ENCODE results near the gene ZSWIM6.

DNA sequence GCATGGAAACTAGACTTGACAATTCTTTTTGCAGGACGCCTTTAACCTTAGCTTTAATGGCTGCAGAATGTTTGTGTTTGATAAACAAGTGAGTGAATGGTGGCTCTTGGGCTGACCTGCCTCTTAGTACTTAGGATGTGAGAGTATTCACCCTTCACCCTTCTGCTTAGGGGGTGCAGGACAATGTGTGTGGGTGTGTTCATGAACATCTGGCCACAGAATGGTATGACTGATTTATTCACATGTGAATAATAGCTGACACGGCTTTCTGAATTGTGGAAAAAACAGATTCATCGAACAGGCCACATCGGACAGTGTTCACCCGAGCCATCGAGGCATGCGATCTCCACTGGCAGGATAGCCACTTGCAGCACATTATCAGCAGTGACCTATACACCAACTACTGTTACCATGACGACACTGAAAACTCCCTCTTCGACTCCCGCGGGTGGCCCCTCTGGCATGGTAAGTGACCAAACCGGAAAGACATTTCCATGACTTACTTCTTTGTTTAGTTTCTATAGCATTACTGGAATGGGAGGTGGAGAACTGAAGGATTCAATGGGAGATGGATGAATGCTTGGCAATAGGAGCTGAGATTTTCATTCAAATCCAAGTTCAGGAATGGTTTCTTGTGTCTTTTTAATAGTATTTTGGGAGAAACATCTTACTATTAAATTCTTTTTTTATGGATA, 193.6 kb downstream of the ZSWIM6 start:
- TF ChIP-seq, protein P1, sequence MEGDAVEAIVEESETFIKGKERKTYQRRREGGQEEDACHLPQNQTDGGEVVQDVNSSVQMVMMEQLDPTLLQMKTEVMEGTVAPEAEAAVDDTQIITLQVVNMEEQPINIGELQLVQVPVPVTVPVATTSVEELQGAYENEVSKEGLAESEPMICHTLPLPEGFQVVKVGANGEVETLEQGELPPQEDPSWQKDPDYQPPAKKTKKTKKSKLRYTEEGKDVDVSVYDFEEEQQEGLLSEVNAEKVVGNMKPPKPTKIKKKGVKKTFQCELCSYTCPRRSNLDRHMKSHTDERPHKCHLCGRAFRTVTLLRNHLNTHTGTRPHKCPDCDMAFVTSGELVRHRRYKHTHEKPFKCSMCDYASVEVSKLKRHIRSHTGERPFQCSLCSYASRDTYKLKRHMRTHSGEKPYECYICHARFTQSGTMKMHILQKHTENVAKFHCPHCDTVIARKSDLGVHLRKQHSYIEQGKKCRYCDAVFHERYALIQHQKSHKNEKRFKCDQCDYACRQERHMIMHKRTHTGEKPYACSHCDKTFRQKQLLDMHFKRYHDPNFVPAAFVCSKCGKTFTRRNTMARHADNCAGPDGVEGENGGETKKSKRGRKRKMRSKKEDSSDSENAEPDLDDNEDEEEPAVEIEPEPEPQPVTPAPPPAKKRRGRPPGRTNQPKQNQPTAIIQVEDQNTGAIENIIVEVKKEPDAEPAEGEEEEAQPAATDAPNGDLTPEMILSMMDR (conservative IDR thresholded peaks at IDR 0.05; ENCODE audit: low read length): no peak
- no peak for TF ChIP-seq EZH2phosphoT487 (IDR thresholded peaks at IDR 0.05; ENCODE audit: borderline replicate concordance, low read depth, low read length)
